HepG2 (cell line): ENCODE results near the gene MOCS1.

Experiments
- ATF1 ChIP-seq: IDR thresholded peaks from 2 replicates; pipeline ENCODE4 v1.6.1; 2016; ENCODE audit warnings: mild to moderate bottlenecking, control low read depth
- CTCF ChIP-seq: sonication (generic); formaldehyde crosslinking; IDR thresholded peaks from 2 replicates; pipeline ENCODE4 v1.5.0; 2020; ENCODE audit warnings: mild to moderate bottlenecking, missing genetic modification reagents, moderate library complexity
- MYC ChIP-seq: sonication (generic); formaldehyde crosslinking; IDR thresholded peaks from 2 replicates; pipeline ENCODE4 v1.9.0; 2021; ENCODE audit warnings: missing genetic modification reagents, borderline replicate concordance
- POLR2A ChIP-seq, 2 experiments: IDR thresholded peaks; 2 replicates each; pipeline ENCODE4 v1.6.1; 2011; ENCODE audit warnings: low read depth in 2 of 2, low read length in 2 of 2, mild to moderate bottlenecking in 1 of 2, moderate library complexity in 1 of 2; ENCODE audit not compliant: insufficient read depth in 1 of 2
- SPEN ChIP-seq: sonication (generic); formaldehyde crosslinking; IDR thresholded peaks from 2 replicates; pipeline ENCODE4 v1.5.1; 2020; ENCODE audit warnings: low read depth, mild to moderate bottlenecking, missing genetic modification reagents
- SRF ChIP-seq: IDR thresholded peaks from 2 replicates; pipeline ENCODE4 v1.6.1; 2011; ENCODE audit warnings: mild to moderate bottlenecking, low read depth, low read length, moderate library complexity
- TAF1 ChIP-seq: sonication (generic); formaldehyde crosslinking; IDR thresholded peaks from 2 replicates; pipeline ENCODE4 v1.4.0; 2020; ENCODE audit warnings: missing genetic modification reagents
- TCF7L2 ChIP-seq: IDR thresholded peaks from 2 replicates; pipeline ENCODE4 v1.6.1; 2011; ENCODE audit warnings: mild to moderate bottlenecking, low read depth, low read length, moderate library complexity
- ZMYM2 ChIP-seq: sonication (generic); formaldehyde crosslinking; IDR thresholded peaks from 2 replicates; pipeline ENCODE4 v1.8.0; 2022; ENCODE audit warnings: mild to moderate bottlenecking, missing genetic modification reagents
- ZNF274 ChIP-seq: sonication (generic); formaldehyde crosslinking; IDR thresholded peaks from 2 replicates; pipeline ENCODE4 v1.5.1; 2020; ENCODE audit warnings: mild to moderate bottlenecking, missing genetic modification reagents
- ZNF879 ChIP-seq: sonication (generic); formaldehyde crosslinking; IDR thresholded peaks from 2 replicates; pipeline ENCODE4 v1.8.1; 2023; ENCODE audit warnings: missing genetic modification reagents

DNA sequence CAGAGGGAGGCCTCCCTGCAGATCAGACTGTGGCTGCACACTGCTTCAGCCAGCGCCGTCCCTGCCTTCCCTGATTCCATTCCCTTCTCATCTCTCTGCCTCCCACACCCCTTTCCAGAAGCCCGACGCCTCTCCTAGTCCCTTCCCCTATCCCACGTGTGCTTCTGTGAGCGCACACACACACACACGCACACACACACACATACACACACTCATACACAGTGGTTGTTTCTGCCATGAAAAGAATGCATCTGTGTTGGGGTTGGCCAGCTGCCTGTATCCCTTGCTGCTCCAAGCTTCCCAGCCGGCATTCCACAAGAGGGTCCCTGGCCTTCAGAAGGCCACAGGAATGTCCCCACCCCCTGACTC lies 51.7 kb downstream of the MOCS1 start:
- TF ChIP-seq TAF1 (CRISPR knock-in tag) (no peak), CTCF (no peak), TCF7L2 (no peak), SPEN (CRISPR knock-in tag) (no peak), ZNF274 (CRISPR knock-in tag) (no peak), ZNF879 (CRISPR knock-in tag) (no peak), ZMYM2 (CRISPR knock-in tag) (no peak), MYC (CRISPR knock-in tag) (no peak), POLR2A (IDR thresholded peaks at IDR 0.05; ENCODE audit: insufficient read depth in 1 of 2, low read depth in 2 of 2, low read length in 2 of 2) (no peak), ATF1 (CRISPR knock-in tag) (no peak), SRF (no peak)
